ENCODE results near the gene PIP. TPM values are rescaled to one million over a fixed set of nuclear protein-coding genes. Genes with fewer than 3 reads are reported as not detected.
"Not testable (repeated sequence)": the region's sequence is repeated elsewhere in the genome, so short reads cannot be mapped to it uniquely, and the experiment has no call there.

Gene PIP
- total RNA-seq, 1 experiment from 2014 or later: not detected

DNA sequence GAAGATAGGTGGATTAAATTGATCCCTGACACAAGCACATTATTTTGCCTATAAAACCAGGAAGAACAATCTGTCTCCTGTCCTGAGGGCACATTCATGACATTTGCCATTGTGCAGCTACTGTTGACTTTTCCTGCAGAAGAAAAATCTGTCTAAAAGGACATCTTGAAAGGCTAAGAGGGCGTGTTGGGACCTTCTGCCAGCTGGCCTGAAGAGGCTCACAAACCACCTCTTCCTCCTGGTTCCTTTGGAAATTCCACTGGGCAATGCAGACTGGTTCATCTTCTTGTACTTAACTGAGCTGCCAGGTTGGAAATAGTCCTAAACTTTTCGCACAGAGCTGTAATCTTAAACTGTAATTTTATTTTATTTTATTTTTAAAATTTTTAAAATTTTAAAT lies 35.7 kb upstream of the PIP start:
- Histone ChIP-seq H2BK15ac (ENCODE audit: low read depth, low read length) (no peak overlapping the region), H4K20me1 (ENCODE audit: control insufficient read depth, insufficient read depth, insufficient read length) (no peaks in the 10 kb centered on the region), H3K4me1 (ENCODE audit: insufficient read depth, low read length) (no peaks in the 10 kb centered on the region), H3K56ac (ENCODE audit: insufficient read length, low read depth, low read length) (no peak overlapping the region), H3K9me3 (ENCODE audit: control insufficient read depth, low read depth, low read length) (no peaks in the 10 kb centered on the region), H3K4me2 (ENCODE audit: insufficient read depth, insufficient read length, low read length) (no peak overlapping the region), H3K18ac (ENCODE audit: insufficient read length, low read depth, low read length) (no peak overlapping the region), H3K23ac (ENCODE audit: insufficient read length, low read depth, low read length) (no peak overlapping the region), H3K27me3 (ENCODE audit: insufficient read depth, low read length) (no peaks in the 10 kb centered on the region), H3K14ac (ENCODE audit: insufficient read depth, low read length) (no peak overlapping the region), H4K8ac (replicated peaks; ENCODE audit: insufficient read length, low read depth, low read length) (no peak overlapping the region), H2AK5ac (ENCODE audit: insufficient read length, low read length) (no peak overlapping the region), H4K91ac (ENCODE audit: insufficient read length, low read depth, low read length) (no peak overlapping the region), H4K5ac (ENCODE audit: insufficient read length, low read depth, low read length) (no peak overlapping the region), H3T11ph (ENCODE audit: low read length) (no peak overlapping the region), H2BK120ac (ENCODE audit: low read depth, low read length, poor library complexity, severe bottlenecking) (no peak overlapping the region), H2BK12ac (ENCODE audit: insufficient read length, low read depth, low read length) (no peak overlapping the region), H3K9ac (ENCODE audit: extremely low read depth, insufficient read length, low read length) (no peak overlapping the region), H3K23me2 (ENCODE audit: insufficient read length, low read depth, low read length, poor library complexity, severe bottlenecking) (no peaks in the 10 kb centered on the region), H2BK20ac (ENCODE audit: low read depth, low read length, poor library complexity, severe bottlenecking) (no peak overlapping the region), H3K79me1 (ENCODE audit: insufficient read depth, low read depth, low read length, poor library complexity, severe bottlenecking) (no peaks in the 10 kb centered on the region), H3K27ac (ENCODE audit: insufficient read length, low read depth, low read length) (no peak overlapping the region), H2AFZ (ENCODE audit: low read length) (no peak overlapping the region), H2BK5ac (ENCODE audit: insufficient read length, low read length) (no peak overlapping the region), H3K4ac (ENCODE audit: low read depth, low read length) (no peak overlapping the region), H3K79me2 (ENCODE audit: insufficient read depth, low read length) (no peaks in the 10 kb centered on the region)
- Mint-ChIP-seq H3K4me3 (no peak overlapping the region), H3K27me3 (ENCODE audit: low read depth) (no peaks in the 10 kb centered on the region), H3K4me1 (no peaks in the 10 kb centered on the region), H3K36me3 (ENCODE audit: insufficient read depth in 1 of 3, low read depth in 3 of 3) (peaks cover 4 to 10% (median 5%) of the 10 kb centered on the region in 3 experiments; a peak in 5 of 7 replicates), H3K27ac (no peak overlapping the region), H3K9me3 (peaks cover 19 to 25% of the 10 kb centered on the region in 2 experiments)
- no CpG with 5 or more reads among the region's 2 CpGs for WGBS (ENCODE audit: extremely low coverage, insufficient read length, low lambda C conversion rate)
- TF ChIP-seq, protein P1, sequence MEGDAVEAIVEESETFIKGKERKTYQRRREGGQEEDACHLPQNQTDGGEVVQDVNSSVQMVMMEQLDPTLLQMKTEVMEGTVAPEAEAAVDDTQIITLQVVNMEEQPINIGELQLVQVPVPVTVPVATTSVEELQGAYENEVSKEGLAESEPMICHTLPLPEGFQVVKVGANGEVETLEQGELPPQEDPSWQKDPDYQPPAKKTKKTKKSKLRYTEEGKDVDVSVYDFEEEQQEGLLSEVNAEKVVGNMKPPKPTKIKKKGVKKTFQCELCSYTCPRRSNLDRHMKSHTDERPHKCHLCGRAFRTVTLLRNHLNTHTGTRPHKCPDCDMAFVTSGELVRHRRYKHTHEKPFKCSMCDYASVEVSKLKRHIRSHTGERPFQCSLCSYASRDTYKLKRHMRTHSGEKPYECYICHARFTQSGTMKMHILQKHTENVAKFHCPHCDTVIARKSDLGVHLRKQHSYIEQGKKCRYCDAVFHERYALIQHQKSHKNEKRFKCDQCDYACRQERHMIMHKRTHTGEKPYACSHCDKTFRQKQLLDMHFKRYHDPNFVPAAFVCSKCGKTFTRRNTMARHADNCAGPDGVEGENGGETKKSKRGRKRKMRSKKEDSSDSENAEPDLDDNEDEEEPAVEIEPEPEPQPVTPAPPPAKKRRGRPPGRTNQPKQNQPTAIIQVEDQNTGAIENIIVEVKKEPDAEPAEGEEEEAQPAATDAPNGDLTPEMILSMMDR (conservative IDR thresholded peaks at IDR 0.05): no peak
- no peak for DNase-seq

DNA sequence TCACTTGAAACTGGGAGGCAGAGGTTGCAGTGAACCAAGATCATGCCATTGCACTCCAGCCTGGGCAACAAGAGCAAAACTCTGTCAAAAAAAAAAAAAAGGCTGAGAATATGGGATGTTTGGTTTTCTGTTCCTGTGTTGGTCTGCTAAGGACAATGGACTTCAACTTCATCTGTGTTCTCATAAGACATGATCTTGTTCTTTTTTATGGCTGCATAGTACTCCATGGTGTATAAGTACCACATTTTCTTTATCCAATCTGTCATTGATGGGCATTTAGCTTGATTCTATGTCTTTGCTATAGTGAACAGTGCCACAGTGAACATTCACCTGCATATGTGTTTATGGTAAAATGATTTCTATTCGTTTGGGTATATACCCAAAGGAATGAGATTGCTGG lies 32.3 kb upstream of the PIP start:
- H3K9ac ChIP-seq (ENCODE audit: extremely low read depth, insufficient read length, low read length); H4K5ac ChIP-seq (ENCODE audit: insufficient read length, low read depth, low read length); H3K79me1 ChIP-seq (ENCODE audit: insufficient read depth, low read depth, low read length, poor library complexity, severe bottlenecking); H3K27me3 ChIP-seq (ENCODE audit: insufficient read depth, low read length); H3K4me2 ChIP-seq (ENCODE audit: insufficient read depth, insufficient read length, low read length); H2BK15ac ChIP-seq (ENCODE audit: low read depth, low read length); H3K56ac ChIP-seq (ENCODE audit: insufficient read length, low read depth, low read length); H2BK120ac ChIP-seq (ENCODE audit: low read depth, low read length, poor library complexity, severe bottlenecking); DNase-seq; H3K23ac ChIP-seq (ENCODE audit: insufficient read length, low read depth, low read length); H2BK5ac ChIP-seq (ENCODE audit: insufficient read length, low read length); H2AFZ ChIP-seq (ENCODE audit: low read length); H3K4ac ChIP-seq (ENCODE audit: low read depth, low read length); H4K20me1 ChIP-seq (ENCODE audit: control insufficient read depth, insufficient read depth, insufficient read length); H2BK20ac ChIP-seq (ENCODE audit: low read depth, low read length, poor library complexity, severe bottlenecking); H3K27me3 Mint-ChIP-seq (ENCODE audit: low read depth); H3K18ac ChIP-seq (ENCODE audit: insufficient read length, low read depth, low read length); H3K79me2 ChIP-seq (ENCODE audit: insufficient read depth, low read length); H3K14ac ChIP-seq (ENCODE audit: insufficient read depth, low read length); H4K91ac ChIP-seq (ENCODE audit: insufficient read length, low read depth, low read length); H2BK12ac ChIP-seq (ENCODE audit: insufficient read length, low read depth, low read length); H3K4me1 ChIP-seq (ENCODE audit: insufficient read depth, low read length); H2AK5ac ChIP-seq (ENCODE audit: insufficient read length, low read length); H3K9me3 ChIP-seq (ENCODE audit: control insufficient read depth, low read depth, low read length); H3K4me1 Mint-ChIP-seq; H3K27ac Mint-ChIP-seq; H4K8ac ChIP-seq (replicated peaks; ENCODE audit: insufficient read length, low read depth, low read length); H3K23me2 ChIP-seq (ENCODE audit: insufficient read length, low read depth, low read length, poor library complexity, severe bottlenecking); H3K27ac ChIP-seq (ENCODE audit: insufficient read length, low read depth, low read length); H3T11ph ChIP-seq (ENCODE audit: low read length); H3K4me3 Mint-ChIP-seq: not testable (repeated sequence)
- Mint-ChIP-seq H3K36me3 (ENCODE audit: insufficient read depth in 1 of 3, low read depth in 3 of 3) (peaks cover 4 to 10% (median 5%) of the 10 kb centered on the region in 3 experiments; a peak in 5 of 7 replicates), H3K9me3 (peaks cover 19 to 25% of the 10 kb centered on the region in 2 experiments)
- no CpG with 5 or more reads among the region's 1 CpG for WGBS (ENCODE audit: extremely low coverage, insufficient read length, low lambda C conversion rate)

Measured in H9 (cell line).